Panc1 (cell line): ENCODE data around the gene SH3TC1.

ENCODE experiments used
- CTCF ChIP-seq: fragments of 450-650 bp; IDR thresholded peaks from 2 replicates; pipeline ENCODE4 v1.5.1; 2017; ENCODE audit warnings: mild to moderate bottlenecking
- POLR2AphosphoS5 ChIP-seq: IDR thresholded peaks from 2 replicates; pipeline ENCODE4 v1.6.1; 2012; ENCODE audit warnings: mild to moderate bottlenecking, low read depth, low read length, moderate library complexity
- TCF7L2 ChIP-seq: IDR thresholded peaks from 2 replicates; pipeline ENCODE4 v1.6.1; 2011; ENCODE audit warnings: mild to moderate bottlenecking, low read depth, low read length, inconsistent platforms
- TF ChIP-seq, protein P1 (sequence below), 2 experiments: IDR thresholded peaks; 2 replicates each; pipeline ENCODE4 v1.6.1; 2011 to 2012; ENCODE audit warnings: low read depth in 2 of 2, control low read depth in 1 of 2, low read length in 1 of 2, mild to moderate bottlenecking in 1 of 2, moderate library complexity in 1 of 2; ENCODE audit not compliant: insufficient read depth in 1 of 2

DNA sequence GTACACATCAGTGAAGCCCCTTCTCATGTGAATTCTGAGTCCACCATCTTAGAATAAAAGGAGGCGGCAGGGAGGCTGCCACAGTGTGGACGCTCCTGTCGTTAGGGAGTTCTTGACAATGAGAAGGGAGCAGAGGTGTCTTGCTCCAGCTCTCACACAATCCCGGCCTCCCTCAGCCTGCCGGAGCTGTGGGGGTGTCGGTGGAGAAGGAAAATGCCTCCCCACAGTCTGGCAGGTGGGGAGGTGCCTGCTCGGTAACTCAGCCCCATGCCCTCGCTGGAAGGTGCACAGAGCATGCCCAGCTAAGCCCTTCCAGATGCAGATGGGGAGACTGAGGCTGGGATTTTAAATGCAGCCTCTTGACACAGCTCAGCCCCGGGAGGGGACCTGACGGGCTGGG lies 20.0 kb upstream of the SH3TC1 start:
- no peak for TF ChIP-seq CTCF
- TF ChIP-seq, protein P1, sequence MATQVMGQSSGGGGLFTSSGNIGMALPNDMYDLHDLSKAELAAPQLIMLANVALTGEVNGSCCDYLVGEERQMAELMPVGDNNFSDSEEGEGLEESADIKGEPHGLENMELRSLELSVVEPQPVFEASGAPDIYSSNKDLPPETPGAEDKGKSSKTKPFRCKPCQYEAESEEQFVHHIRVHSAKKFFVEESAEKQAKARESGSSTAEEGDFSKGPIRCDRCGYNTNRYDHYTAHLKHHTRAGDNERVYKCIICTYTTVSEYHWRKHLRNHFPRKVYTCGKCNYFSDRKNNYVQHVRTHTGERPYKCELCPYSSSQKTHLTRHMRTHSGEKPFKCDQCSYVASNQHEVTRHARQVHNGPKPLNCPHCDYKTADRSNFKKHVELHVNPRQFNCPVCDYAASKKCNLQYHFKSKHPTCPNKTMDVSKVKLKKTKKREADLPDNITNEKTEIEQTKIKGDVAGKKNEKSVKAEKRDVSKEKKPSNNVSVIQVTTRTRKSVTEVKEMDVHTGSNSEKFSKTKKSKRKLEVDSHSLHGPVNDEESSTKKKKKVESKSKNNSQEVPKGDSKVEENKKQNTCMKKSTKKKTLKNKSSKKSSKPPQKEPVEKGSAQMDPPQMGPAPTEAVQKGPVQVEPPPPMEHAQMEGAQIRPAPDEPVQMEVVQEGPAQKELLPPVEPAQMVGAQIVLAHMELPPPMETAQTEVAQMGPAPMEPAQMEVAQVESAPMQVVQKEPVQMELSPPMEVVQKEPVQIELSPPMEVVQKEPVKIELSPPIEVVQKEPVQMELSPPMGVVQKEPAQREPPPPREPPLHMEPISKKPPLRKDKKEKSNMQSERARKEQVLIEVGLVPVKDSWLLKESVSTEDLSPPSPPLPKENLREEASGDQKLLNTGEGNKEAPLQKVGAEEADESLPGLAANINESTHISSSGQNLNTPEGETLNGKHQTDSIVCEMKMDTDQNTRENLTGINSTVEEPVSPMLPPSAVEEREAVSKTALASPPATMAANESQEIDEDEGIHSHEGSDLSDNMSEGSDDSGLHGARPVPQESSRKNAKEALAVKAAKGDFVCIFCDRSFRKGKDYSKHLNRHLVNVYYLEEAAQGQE (IDR thresholded peaks at IDR 0.05; ENCODE audit: insufficient read depth in 1 of 2, low read depth in 2 of 2, low read length in 1 of 2) = no peak
- TF ChIP-seq POLR2AphosphoS5 = no peak
- TF ChIP-seq TCF7L2 = no peak
